T-helper 2 cell treated with Interferon-gamma antibody and Interleukin-4, amounts not matched to agents 5 μg/mL and 100 μg/mL, for 36 hours (primary cell): ENCODE data around the gene SYK.

Experiments
- DNase-seq: peaks from one replicate; pipeline ENCODE4 v3.0.0; 2021; ENCODE audit warnings: low spot score
- H3K27ac Mint-ChIP-seq: one replicate; pipeline ENCODE4 v1.8.0; 2021; ENCODE audit warnings: mild to moderate bottlenecking, mixed read lengths
- H3K27me3 Mint-ChIP-seq: one replicate; pipeline ENCODE4 v1.8.0; 2021; ENCODE audit warnings: low read depth, mixed read lengths
- H3K36me3 Mint-ChIP-seq: one replicate; pipeline ENCODE4 v1.8.0; 2021; ENCODE audit warnings: low read depth, mixed read lengths
- H3K4me1 Mint-ChIP-seq: one replicate; pipeline ENCODE4 v1.8.0; 2021; ENCODE audit warnings: low read depth, mixed read lengths
- H3K4me3 Mint-ChIP-seq: one replicate; pipeline ENCODE4 v1.8.0; 2022; ENCODE audit warnings: mild to moderate bottlenecking, moderate library complexity, mixed read lengths
- H3K9me3 Mint-ChIP-seq: one replicate; pipeline ENCODE4 v1.8.0; 2021; ENCODE audit warnings: mixed read lengths

Gene SYK

GRCh38 chr9:90893706-90894105 lies 92.1 kb downstream of the SYK start:
- peaks cover 3% of the 10 kb centered on the region for H3K27me3 Mint-ChIP-seq
- no peak overlapping the region for H3K4me3 Mint-ChIP-seq
- no peak overlapping the region for H3K27ac Mint-ChIP-seq
- no peaks in the 10 kb centered on the region for H3K36me3 Mint-ChIP-seq
- H3K9me3 Mint-ChIP-seq: no peaks in the 10 kb centered on the region
- no peak for DNase-seq
- no peaks in the 10 kb centered on the region for H3K4me1 Mint-ChIP-seq

- Mint-ChIP-seq H3K9me3 (no peaks in the 10 kb centered on the region), H3K4me3 (no peak overlapping the region), H3K4me1 (no peaks in the 10 kb centered on the region), H3K36me3 (no peaks in the 10 kb centered on the region), H3K27ac (no peak overlapping the region), H3K27me3 (peaks cover 3% of the 10 kb centered on the region)
- no peak for DNase-seq
Measured at GRCh38 chr9:90894986-90895687, 93.5 kb downstream of the SYK start.

GRCh38 chr9:90895786-90896185 lies 94.2 kb downstream of the SYK start:
- Mint-ChIP-seq H3K27me3 (peaks cover 3% of the 10 kb centered on the region), H3K4me1 (no peaks in the 10 kb centered on the region), H3K4me3 (no peak overlapping the region), H3K27ac (no peak overlapping the region), H3K9me3 (no peaks in the 10 kb centered on the region), H3K36me3 (no peaks in the 10 kb centered on the region)
- no peak for DNase-seq

DNA sequence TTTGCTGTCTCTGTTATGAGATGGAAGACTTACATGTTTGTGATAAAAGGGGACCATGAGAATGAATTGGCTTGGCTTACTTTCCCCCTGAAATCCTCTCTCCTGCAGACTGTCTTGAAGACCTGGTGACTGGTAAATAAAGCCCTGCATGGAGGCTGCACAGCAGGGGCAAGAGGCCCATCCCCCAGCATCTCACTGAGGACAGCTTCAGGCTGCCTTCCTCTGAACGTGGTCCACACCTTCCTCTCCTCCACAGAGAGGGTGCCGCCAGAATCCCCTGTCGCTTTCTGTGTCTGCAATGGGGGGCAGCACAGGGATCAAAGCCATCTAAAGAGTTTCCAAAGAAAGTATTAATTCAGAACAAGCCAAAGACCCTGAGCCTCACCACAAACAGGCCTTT lies 94.6 kb downstream of the SYK start:
- Mint-ChIP-seq H3K27me3 (peaks cover 3% of the 10 kb centered on the region), H3K27ac (no peak overlapping the region), H3K4me1 (no peaks in the 10 kb centered on the region), H3K36me3 (no peaks in the 10 kb centered on the region), H3K4me3 (no peak overlapping the region), H3K9me3 (no peaks in the 10 kb centered on the region)
- no peak for DNase-seq

GRCh38 chr9:90898228-90898627 lies 96.6 kb downstream of the SYK start:
- DNase-seq: no peak
- Mint-ChIP-seq H3K4me3 (no peak overlapping the region), H3K9me3 (no peaks in the 10 kb centered on the region), H3K27me3 (peaks cover under 1% of the 10 kb centered on the region), H3K4me1 (no peaks in the 10 kb centered on the region), H3K36me3 (no peaks in the 10 kb centered on the region), H3K27ac (no peak overlapping the region)

DNA sequence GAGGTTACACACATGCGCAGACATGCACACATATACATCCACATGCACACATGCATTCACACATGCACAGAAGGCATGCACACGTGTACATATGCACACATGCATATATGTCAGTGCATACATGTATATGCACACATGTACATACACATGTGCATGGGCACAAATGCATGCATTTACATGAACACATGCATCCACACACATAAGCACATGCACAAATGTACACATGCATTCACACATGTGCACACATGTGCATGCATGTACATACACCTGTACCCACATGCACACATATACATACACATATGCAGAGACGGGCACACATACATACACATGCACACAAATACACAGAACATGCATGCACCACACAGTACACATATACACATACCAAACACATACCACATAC lies 97.7 kb downstream of the SYK start:
- no peaks in the 10 kb centered on the region for H3K27me3 Mint-ChIP-seq
- no peak for DNase-seq
- no peak overlapping the region for H3K4me3 Mint-ChIP-seq
- H3K27ac Mint-ChIP-seq: no peak overlapping the region
- H3K9me3 Mint-ChIP-seq: no peaks in the 10 kb centered on the region
- H3K36me3 Mint-ChIP-seq: no peaks in the 10 kb centered on the region
- no peaks in the 10 kb centered on the region for H3K4me1 Mint-ChIP-seq

- H3K27ac Mint-ChIP-seq: no peak overlapping the region
- DNase-seq: no peak
Measured at GRCh38 chr9:90900130-90900529, 98.5 kb downstream of the SYK start.

GRCh38 chr9:90901933-90902332 lies 100.3 kb downstream of the SYK start:
- Mint-ChIP-seq H3K4me1 (no peaks in the 10 kb centered on the region), H3K4me3 (no peak overlapping the region), H3K27me3 (peaks cover 2% of the 10 kb centered on the region), H3K27ac (no peak overlapping the region), H3K36me3 (no peaks in the 10 kb centered on the region), H3K9me3 (no peaks in the 10 kb centered on the region)
- DNase-seq: no peak

More at GRCh38 chr9:90900130-90900529, 98.5 kb downstream of the SYK start:
- Mint-ChIP-seq H3K4me1 (no peaks in the 10 kb centered on the region), H3K36me3 (no peaks in the 10 kb centered on the region), H3K27me3 (peaks cover 2% of the 10 kb centered on the region), H3K4me3 (no peak overlapping the region), H3K9me3 (no peaks in the 10 kb centered on the region)

GRCh38 chr9:90903766-90904424 lies 102.3 kb downstream of the SYK start:
- no peaks in the 10 kb centered on the region for H3K9me3 Mint-ChIP-seq
- H3K27ac Mint-ChIP-seq: no peak overlapping the region
- H3K27me3 Mint-ChIP-seq: peaks cover 2% of the 10 kb centered on the region
- H3K4me1 Mint-ChIP-seq: no peaks in the 10 kb centered on the region
- no peak for DNase-seq
- no peaks in the 10 kb centered on the region for H3K36me3 Mint-ChIP-seq
- no peak overlapping the region for H3K4me3 Mint-ChIP-seq

- H3K27ac Mint-ChIP-seq: no peak overlapping the region
- no peaks in the 10 kb centered on the region for H3K4me1 Mint-ChIP-seq
- H3K27me3 Mint-ChIP-seq: peaks cover 2% of the 10 kb centered on the region
- DNase-seq: no peak
- H3K4me3 Mint-ChIP-seq: no peak overlapping the region
- H3K9me3 Mint-ChIP-seq: no peaks in the 10 kb centered on the region
- no peaks in the 10 kb centered on the region for H3K36me3 Mint-ChIP-seq
Measured at GRCh38 chr9:90904706-90905478, 103.3 kb downstream of the SYK start.

DNA sequence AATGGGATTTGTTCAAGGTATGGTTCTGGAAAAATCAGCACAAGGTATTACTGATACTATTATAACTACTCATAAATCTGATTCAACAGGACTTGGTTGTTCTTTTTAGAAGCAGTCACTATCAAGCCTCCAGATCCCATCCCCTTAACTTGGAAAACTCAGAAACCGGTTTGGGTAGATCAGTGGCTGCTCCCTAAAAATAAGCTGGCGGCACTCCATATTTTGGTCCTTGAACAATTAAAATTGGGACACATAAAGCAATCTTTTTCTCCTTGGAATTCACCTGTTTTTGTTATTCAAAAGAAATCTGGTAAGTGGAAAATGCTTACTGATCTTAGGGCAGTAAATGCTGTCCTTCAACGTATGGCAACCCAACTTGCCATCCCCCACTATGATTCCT lies 104.2 kb downstream of the SYK start:
- H3K27me3 Mint-ChIP-seq: peaks cover 2% of the 10 kb centered on the region
- H3K9me3 Mint-ChIP-seq: no peaks in the 10 kb centered on the region
- no peak overlapping the region for H3K4me3 Mint-ChIP-seq
- H3K4me1 Mint-ChIP-seq: no peaks in the 10 kb centered on the region
- H3K27ac Mint-ChIP-seq: no peak overlapping the region
- no peak for DNase-seq
- no peaks in the 10 kb centered on the region for H3K36me3 Mint-ChIP-seq

DNA sequence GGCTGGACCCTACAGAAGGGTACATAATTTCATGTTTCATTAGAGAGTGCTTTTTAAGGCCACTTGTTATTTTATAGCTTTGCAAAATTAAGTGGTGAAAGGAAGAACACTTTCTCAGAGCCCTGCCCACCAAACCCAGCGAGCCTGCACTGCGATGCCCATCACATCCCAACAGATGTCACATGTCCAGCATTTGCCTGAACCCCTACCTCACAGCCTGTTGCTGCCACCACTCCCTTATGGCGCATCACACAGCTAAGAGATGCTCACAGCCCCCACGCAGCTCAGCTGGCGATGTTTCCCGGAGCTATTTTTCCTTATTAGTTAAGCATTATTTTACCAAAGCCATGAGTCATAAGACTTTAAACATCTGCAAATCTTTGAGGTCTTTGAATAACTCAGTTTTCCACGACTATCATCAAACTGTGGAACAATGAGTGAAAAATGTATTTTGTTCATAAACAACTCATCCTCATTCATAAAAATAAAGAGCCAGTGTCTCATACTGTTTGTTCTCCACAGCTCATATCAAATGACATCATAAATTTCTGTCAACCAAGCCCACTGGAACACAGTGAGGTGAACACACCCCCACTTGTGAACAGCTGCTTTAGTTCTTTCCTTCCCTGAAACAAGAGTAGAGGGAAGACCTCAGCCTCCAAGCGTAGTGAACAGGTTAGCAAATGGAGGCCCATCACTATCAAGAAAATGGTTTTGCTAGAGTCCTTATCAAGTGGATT lies 104.9 kb downstream of the SYK start:
- Mint-ChIP-seq H3K4me1 (no peaks in the 10 kb centered on the region), H3K4me3 (no peak overlapping the region), H3K27me3 (peaks cover 2% of the 10 kb centered on the region), H3K27ac (no peak overlapping the region), H3K9me3 (no peaks in the 10 kb centered on the region), H3K36me3 (no peaks in the 10 kb centered on the region)
- no peak for DNase-seq

- Mint-ChIP-seq H3K9me3 (no peaks in the 10 kb centered on the region), H3K27me3 (peaks cover 2% of the 10 kb centered on the region), H3K27ac (no peak overlapping the region), H3K4me3 (no peak overlapping the region), H3K36me3 (no peaks in the 10 kb centered on the region), H3K4me1 (no peaks in the 10 kb centered on the region)
- no peak for DNase-seq
Measured at GRCh38 chr9:90907056-90907445, 105.4 kb downstream of the SYK start.

DNA sequence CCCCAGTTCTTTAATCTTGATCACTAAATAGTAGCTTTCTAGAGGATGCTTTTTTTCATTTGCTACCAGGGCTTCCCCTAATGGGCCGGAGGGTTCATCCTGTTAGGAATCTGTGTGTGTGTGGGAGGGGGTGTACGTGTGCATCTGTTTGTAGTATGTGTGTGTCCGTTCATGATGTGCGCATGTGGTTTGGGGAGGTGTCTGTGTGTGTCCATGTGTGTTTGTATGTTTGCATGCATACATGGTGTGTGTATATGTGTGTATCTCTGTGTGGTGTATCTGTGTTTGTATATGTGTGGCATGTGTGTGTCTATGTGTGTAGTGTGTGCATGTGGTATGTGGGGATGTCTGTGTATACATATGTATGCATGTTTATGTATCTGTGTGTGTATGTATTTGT lies 106.2 kb downstream of the SYK start:
- Mint-ChIP-seq H3K4me1 (no peaks in the 10 kb centered on the region), H3K9me3 (no peaks in the 10 kb centered on the region), H3K36me3 (no peaks in the 10 kb centered on the region), H3K27ac (no peak overlapping the region), H3K27me3 (peaks cover 2% of the 10 kb centered on the region), H3K4me3 (no peak overlapping the region)
- no peak for DNase-seq
